Measurements from ENCODE around the gene TMEM273. TPM values are rescaled to one million over a fixed set of nuclear protein-coding genes. Genes with fewer than 3 reads are reported as not detected.

TMEM273 gene
- total RNA-seq, 1 experiment from 2014 or later: not detected

DNA sequence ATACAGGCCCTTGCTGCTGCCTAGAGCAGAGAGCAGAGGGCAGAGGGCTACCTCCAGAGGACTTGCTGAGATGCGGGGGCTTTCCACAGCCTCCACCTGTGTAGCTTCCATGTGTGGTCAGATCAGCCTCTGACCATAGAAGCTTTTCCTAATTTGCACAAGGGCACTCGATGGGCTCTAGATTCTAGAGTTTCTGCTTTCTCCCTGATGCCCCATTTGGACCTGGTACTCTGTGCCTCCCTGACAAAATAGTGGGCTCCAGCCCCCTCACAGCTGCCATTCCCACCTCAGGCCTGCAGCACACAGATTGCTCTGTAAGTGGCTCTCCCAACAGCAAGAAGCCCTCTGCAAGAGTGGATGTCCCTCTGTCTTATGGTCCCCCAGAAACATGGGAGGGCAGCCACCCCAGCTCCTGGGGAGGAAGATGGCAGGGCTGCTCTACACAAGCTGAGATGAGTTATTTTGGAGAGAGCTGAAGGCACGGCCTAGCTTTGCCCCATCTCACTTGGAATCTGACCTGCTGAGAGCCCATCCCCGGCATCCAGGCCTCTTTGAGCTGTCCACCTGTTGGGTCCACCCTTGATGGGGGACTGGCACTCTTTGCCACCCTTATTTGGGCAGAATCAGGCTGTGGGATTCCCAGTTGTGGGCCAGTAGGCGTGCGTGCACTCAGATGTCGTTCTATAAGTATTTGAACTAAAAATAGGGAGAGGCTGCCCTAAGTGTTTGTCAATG, 16.7 kb downstream of the TMEM273 start:
- CTCF ChIA-PET: interaction anchor here (0.9 to 1.5 kb wide), 2 partner anchors 10 to 236 kb away, joined by 3 read pairs; no protein-coding TSS in a partner anchor
- H3K9ac ChIP-seq (ENCODE audit: low read length): no peak overlapping the region
- RAD21 ChIA-PET (ENCODE audit: low non-redundant PET in 1 of 2, low total read pairs in 2 of 2, uncharacterized antibody in 2 of 2, unreplicated experiment in 2 of 2): no interaction called here
- H3K27me3 ChIP-seq (ENCODE audit: insufficient read depth, low read length): no peaks in the 10 kb centered on the region
- no peaks in the 10 kb centered on the region for H3K4me1 ChIP-seq (ENCODE audit: control insufficient read depth in 1 of 2, insufficient read depth in 2 of 2, low read length in 2 of 2)
- H3K9me2 ChIP-seq (ENCODE audit: insufficient read depth): no peaks in the 10 kb centered on the region
- no peaks in the 10 kb centered on the region for H3K79me2 ChIP-seq (ENCODE audit: insufficient read depth, low read length)
- intact Hi-C loops (cut with micrococcal nuclease): no loop called here
- H3K4me2 ChIP-seq (ENCODE audit: low read length): no peak overlapping the region
- POLR2A ChIA-PET: no interaction called here
- no peak overlapping the region for H3K4me3 ChIP-seq (replicated peaks in 1 of 2; ENCODE audit: low read depth in 1 of 2, low read length in 2 of 2)
- DNase-seq (ENCODE audit: low read depth, low spot score) (no peak), ATAC-seq (no peak)
- H4K20me1 ChIP-seq (ENCODE audit: insufficient read depth): no peaks in the 10 kb centered on the region
- H3K27ac ChIP-seq (ENCODE audit: low read depth, low read length): no peak overlapping the region
- no TSS peak for BruUV-seq (replicated peaks)
- TF ChIP-seq, protein P1, sequence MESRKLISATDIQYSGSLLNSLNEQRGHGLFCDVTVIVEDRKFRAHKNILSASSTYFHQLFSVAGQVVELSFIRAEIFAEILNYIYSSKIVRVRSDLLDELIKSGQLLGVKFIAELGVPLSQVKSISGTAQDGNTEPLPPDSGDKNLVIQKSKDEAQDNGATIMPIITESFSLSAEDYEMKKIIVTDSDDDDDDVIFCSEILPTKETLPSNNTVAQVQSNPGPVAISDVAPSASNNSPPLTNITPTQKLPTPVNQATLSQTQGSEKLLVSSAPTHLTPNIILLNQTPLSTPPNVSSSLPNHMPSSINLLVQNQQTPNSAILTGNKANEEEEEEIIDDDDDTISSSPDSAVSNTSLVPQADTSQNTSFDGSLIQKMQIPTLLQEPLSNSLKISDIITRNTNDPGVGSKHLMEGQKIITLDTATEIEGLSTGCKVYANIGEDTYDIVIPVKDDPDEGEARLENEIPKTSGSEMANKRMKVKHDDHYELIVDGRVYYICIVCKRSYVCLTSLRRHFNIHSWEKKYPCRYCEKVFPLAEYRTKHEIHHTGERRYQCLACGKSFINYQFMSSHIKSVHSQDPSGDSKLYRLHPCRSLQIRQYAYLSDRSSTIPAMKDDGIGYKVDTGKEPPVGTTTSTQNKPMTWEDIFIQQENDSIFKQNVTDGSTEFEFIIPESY (IDR thresholded peaks at IDR 0.05; ENCODE audit: extremely low read depth, insufficient replicate concordance, low read length): no peak
- TF ChIP-seq, protein P2, sequence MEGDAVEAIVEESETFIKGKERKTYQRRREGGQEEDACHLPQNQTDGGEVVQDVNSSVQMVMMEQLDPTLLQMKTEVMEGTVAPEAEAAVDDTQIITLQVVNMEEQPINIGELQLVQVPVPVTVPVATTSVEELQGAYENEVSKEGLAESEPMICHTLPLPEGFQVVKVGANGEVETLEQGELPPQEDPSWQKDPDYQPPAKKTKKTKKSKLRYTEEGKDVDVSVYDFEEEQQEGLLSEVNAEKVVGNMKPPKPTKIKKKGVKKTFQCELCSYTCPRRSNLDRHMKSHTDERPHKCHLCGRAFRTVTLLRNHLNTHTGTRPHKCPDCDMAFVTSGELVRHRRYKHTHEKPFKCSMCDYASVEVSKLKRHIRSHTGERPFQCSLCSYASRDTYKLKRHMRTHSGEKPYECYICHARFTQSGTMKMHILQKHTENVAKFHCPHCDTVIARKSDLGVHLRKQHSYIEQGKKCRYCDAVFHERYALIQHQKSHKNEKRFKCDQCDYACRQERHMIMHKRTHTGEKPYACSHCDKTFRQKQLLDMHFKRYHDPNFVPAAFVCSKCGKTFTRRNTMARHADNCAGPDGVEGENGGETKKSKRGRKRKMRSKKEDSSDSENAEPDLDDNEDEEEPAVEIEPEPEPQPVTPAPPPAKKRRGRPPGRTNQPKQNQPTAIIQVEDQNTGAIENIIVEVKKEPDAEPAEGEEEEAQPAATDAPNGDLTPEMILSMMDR (IDR thresholded peaks at IDR 0.05 in 2 of 3, conservative IDR thresholded peaks at IDR 0.05 in 1 of 3; ENCODE audit: borderline replicate concordance in 1 of 3, insufficient read depth in 1 of 3, low read depth in 2 of 3, low read length in 2 of 3): no peak
- TF ChIP-seq EZH2phosphoT487 (IDR thresholded peaks at IDR 0.05; ENCODE audit: borderline replicate concordance): no peak
- no peak for TF ChIP-seq SP1 (IDR thresholded peaks at IDR 0.05; ENCODE audit: low read depth)
- no peak for TF ChIP-seq EGR1 (IDR thresholded peaks at IDR 0.05; ENCODE audit: low read depth)
- TF ChIP-seq SIN3A (IDR thresholded peaks at IDR 0.05; ENCODE audit: low read depth): no peak
- TF ChIP-seq CEBPB (IDR thresholded peaks at IDR 0.05; ENCODE audit: low read depth): no peak
- no peak for TF ChIP-seq POLR2A (IDR thresholded peaks at IDR 0.05; ENCODE audit: borderline replicate concordance, extremely low read depth, insufficient read depth, insufficient read length)
- TF ChIP-seq, protein P3, sequence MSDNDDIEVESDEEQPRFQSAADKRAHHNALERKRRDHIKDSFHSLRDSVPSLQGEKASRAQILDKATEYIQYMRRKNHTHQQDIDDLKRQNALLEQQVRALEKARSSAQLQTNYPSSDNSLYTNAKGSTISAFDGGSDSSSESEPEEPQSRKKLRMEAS (IDR thresholded peaks at IDR 0.05): no peak
- no peak for TF ChIP-seq SRF (IDR thresholded peaks at IDR 0.05; ENCODE audit: low read depth)
- no peak for TF ChIP-seq CBX3 (IDR thresholded peaks at IDR 0.05; ENCODE audit: low read depth)
- TF ChIP-seq, protein P4, sequence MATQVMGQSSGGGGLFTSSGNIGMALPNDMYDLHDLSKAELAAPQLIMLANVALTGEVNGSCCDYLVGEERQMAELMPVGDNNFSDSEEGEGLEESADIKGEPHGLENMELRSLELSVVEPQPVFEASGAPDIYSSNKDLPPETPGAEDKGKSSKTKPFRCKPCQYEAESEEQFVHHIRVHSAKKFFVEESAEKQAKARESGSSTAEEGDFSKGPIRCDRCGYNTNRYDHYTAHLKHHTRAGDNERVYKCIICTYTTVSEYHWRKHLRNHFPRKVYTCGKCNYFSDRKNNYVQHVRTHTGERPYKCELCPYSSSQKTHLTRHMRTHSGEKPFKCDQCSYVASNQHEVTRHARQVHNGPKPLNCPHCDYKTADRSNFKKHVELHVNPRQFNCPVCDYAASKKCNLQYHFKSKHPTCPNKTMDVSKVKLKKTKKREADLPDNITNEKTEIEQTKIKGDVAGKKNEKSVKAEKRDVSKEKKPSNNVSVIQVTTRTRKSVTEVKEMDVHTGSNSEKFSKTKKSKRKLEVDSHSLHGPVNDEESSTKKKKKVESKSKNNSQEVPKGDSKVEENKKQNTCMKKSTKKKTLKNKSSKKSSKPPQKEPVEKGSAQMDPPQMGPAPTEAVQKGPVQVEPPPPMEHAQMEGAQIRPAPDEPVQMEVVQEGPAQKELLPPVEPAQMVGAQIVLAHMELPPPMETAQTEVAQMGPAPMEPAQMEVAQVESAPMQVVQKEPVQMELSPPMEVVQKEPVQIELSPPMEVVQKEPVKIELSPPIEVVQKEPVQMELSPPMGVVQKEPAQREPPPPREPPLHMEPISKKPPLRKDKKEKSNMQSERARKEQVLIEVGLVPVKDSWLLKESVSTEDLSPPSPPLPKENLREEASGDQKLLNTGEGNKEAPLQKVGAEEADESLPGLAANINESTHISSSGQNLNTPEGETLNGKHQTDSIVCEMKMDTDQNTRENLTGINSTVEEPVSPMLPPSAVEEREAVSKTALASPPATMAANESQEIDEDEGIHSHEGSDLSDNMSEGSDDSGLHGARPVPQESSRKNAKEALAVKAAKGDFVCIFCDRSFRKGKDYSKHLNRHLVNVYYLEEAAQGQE (IDR thresholded peaks at IDR 0.05; ENCODE audit: low read depth): no peak
- H2AFZ ChIP-seq (ENCODE audit: low read depth, low read length, poor library complexity, severe bottlenecking): no peak overlapping the region
- no peaks in the 10 kb centered on the region for H3K9me3 ChIP-seq (ENCODE audit: control insufficient read depth in 1 of 2, insufficient read depth in 1 of 2, low read depth in 1 of 2, low read length in 2 of 2)
- no peaks in the 10 kb centered on the region for H3K36me3 ChIP-seq (ENCODE audit: control insufficient read depth in 1 of 2, insufficient read depth in 2 of 2, low read length in 2 of 2)
